ENCODE measurements around the gene ZBTB20.
A peak's percentile ranks its signal among the peaks of the same experiment; 100 is the strongest.

Gene ZBTB20

GRCh38 chr3:114437897-114438296 lies 709.2 kb downstream of the ZBTB20 start:
- no peak overlapping the region for H3K4me3 ChIP-seq (ENCODE audit: low read depth, low read length)
- no peak for TF ChIP-seq CTCF (IDR thresholded peaks at IDR 0.05; ENCODE audit: low read depth, low read length, missing control alignments)
- DNase-seq (ENCODE audit: low read depth) = no peak

DNA sequence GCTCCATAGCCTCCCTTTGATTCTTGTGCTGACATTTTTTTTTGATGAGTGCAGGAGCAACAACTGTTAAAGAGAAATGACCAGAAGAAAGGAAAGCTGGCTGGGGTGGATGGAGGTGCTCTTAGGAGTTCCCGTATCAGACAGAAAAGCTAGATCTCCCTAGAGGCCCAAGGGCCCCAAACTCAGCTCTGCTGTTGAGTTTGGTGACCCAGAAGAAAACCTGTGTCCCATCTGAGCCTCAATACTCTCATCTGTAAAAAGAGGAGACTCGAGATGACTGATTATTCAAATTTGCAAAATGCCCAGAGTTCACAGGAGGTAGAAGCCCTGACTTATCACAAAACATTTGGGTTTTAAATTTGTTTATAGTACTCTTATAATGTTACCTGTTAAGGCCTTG lies 710.9 kb downstream of the ZBTB20 start:
- DNase-seq (ENCODE audit: low read depth) = no peak
- H3K4me3 ChIP-seq (ENCODE audit: low read depth, low read length) = no peak overlapping the region
- no peak for TF ChIP-seq CTCF (IDR thresholded peaks at IDR 0.05; ENCODE audit: low read depth, low read length, missing control alignments)

DNA sequence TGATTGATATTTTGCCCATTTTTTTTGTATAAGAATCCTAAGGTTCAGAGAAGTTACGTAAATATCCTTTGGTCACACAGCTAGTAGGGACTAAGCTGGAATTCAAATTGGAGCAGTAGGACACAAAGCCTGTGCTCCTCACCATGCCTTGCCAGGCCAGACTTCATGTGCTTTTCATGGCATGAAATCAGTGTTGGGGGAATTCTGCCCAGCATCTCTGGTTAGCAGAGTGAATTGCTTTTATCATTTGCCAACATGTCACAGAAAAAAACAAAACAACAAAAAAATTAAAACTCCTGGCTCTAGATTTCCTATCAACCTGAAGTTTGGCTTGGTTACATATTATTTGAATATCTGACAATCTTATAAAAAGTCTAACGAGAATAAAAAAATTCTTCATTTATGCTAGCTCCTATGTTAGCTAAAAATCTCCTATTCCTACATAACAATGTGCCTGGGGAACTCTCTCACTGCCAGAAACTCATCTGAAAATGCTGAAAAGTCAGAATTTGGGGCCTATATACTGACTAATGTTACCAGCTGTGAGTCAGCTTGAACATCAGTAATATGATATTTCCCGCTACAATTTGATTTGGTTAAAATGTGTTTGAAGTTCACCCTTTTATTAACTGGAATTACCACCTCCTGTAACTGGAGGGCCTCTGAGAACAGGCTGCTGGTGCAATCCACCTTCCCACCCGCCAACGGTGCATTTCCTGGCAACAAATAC lies 711.5 kb downstream of the ZBTB20 start:
- no peak overlapping the region for H3K4me3 ChIP-seq (ENCODE audit: low read depth, low read length)
- TF ChIP-seq CTCF (IDR thresholded peaks at IDR 0.05; ENCODE audit: low read depth, low read length, missing control alignments) = no peak
- DNase-seq (ENCODE audit: low read depth) = no peak

DNA sequence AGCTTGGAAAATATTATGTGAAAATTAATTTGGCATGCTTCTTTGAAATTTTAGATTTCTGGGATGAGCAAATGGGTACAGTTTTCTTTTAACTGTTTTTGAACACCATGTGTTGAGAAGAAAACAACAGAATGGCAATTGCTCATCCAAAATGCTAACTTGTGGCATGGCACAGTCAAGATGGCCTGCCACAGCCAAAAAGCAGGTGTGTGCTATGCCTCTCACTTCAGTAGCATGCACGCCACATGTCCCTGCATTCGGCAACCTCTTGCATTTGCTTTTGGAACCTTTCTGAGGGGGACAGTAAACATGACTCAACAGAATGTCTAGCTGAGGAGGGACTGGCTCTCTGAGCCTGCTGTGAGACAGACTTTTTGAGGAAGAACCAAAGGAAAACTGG lies 714.8 kb downstream of the ZBTB20 start:
- DNase-seq (ENCODE audit: low read depth) = no peak
- TF ChIP-seq CTCF (IDR thresholded peaks at IDR 0.05; ENCODE audit: low read depth, low read length, missing control alignments) = no peak

DNA sequence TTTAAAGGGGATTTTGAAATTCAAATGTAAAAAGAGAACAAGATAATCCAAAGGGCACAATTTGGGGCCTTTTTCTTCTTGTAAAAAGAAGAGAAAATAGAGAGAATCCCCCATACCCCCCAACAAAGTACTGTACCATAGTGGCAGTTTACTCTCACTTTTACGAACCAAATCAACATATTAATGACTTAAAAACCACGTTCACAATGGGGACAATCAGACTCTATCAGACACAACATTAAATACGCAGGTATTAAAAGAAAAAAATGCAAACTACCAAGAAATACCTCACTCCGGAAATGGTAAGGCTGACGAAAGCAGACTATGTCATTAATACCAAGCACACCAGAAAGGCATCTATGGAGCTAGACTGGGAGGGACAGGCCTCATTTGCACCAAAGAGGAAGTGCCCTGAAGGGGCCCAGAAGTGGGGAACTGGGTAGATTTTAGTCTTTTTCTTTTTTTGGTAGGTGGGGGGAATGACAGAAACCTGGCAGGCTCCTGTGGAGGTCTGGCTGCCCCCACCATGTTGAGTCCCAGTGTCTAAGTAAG lies 719.0 kb downstream of the ZBTB20 start:
- peak overlapping the region; percentile 20; the same call in 1 of the 2 replicates for H3K4me3 ChIP-seq (ENCODE audit: low read depth, low read length)
- no peak for DNase-seq (ENCODE audit: low read depth)
- no peak for TF ChIP-seq CTCF (IDR thresholded peaks at IDR 0.05; ENCODE audit: low read depth, low read length, missing control alignments)

More for the DNA sequence above, 714.8 kb downstream of the ZBTB20 start:
- no peak overlapping the region for H3K4me3 ChIP-seq (ENCODE audit: low read depth, low read length)

- peak overlapping the region; percentile 20; the same call in 1 of the 2 replicates for H3K4me3 ChIP-seq (ENCODE audit: low read depth, low read length)
- no peak for DNase-seq (ENCODE audit: low read depth)
- TF ChIP-seq CTCF (IDR thresholded peaks at IDR 0.05; ENCODE audit: low read depth, low read length, missing control alignments) = no peak
Measured at GRCh38 chr3:114427285-114428043, 719.6 kb downstream of the ZBTB20 start.

Data from GM12864 (cell line).